NCI-H2029 (cell line): ENCODE data around the gene HBG1.
"Not testable (repeated sequence)": the region's sequence is repeated elsewhere in the genome, so short reads cannot be mapped to it uniquely, and the experiment has no call there.

Source experiments
- DNase-seq: peaks from one replicate; lab custom pipeline; 2025; lab: John Stamatoyannopoulos, UW

The HBG1 gene

DNA sequence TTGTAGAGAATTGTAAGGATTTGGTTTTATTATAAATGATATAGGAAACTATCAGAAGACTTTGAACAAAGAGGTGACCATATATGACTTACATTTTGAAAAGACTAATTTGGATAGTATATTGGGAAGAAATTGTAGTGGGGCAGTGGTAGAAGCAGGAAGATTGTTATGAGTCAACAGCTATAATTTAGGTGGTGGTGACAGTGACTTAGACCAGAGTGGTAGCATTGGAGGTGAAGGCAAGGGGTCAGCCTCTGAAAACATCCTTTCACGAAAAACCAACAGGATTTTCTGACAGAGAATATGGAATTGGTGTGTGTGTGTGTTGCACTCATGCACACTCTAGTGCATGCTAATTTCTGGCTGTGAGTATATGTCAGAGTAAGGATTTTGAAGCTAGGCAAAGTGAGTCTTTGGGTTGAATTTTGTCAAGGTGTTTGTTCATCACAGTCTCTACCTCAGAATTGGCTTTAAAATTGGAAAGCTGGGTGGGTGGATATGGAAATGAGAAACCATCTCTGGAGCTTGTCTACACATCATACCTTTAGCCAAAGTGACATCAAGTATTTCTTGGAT lies 28.2 kb upstream of the HBG1 start:
- DNase-seq, result no peak

DNA sequence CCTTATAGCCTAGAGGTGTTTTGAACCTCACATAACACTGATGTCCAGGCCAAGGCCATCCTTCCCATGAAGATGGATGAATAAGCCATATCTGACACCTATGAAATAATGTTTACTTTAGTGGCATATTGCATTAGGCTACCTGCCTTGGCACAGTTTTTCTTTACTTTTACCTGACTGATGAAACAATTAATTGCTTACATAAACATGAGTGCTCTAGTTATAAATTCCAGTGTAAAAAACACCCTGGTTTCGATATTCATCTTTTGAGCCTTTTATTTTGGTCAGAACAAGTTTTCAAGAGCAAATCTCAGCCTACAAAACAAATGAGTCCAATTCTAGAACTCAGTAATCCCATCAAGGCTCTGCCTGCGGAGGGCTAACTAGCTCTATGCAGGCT lies 27.0 kb upstream of the HBG1 start:
- DNase-seq, result no peak

DNA sequence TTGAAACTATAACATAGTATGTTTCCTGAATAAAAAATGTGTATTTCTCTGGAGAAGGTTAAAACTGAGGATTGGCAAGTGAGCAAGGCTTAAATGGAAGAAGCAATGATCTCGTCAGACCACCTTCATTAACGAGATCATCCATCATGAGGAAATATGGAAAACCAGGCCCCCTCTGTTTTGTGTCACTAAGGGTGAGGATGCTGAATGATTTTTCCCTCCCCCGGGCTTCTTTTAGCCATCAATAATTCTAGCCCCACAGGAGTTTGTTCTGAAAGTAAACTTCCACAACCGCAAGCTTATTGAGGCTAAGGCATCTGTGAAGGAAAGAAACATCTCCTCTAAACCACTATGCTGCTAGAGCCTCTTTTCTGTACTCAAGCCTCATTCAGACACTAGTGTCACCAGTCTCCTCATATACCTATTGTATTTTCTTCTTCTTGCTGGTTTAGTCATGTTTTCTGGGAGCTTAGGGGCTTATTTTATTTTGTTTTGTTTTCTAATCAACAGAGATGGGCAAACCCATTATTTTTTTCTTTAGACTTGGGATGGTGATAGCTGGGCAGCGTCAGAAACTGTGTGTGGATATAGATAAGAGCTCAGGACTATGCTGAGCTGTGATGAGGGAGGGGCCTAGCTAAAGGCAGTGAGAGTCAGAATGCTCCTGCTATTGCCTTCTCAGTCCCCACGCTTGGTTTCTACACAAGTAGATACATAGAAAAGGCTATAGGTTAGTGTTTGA lies 25.9 kb upstream of the HBG1 start:
- no peak for DNase-seq

DNA sequence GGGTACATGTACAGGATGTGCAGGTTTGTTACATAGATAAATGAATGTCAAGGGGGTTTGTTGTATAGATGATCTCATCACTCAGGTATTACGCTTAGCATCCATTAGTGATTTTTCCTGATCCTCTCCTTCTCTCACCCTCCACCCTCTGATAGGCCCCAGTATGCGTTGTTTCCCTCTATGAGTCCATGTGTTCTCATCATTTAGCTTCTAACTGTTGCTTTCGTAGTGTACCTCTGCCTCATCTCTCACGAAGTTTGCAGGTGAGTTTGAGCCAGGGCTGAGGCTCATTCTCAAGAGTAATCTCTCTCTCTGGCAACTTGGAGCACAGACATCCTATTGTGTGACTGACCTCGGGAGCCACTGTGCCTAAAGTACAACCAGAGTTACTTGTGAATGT lies 24.7 kb upstream of the HBG1 start:
- no peak for DNase-seq

DNA sequence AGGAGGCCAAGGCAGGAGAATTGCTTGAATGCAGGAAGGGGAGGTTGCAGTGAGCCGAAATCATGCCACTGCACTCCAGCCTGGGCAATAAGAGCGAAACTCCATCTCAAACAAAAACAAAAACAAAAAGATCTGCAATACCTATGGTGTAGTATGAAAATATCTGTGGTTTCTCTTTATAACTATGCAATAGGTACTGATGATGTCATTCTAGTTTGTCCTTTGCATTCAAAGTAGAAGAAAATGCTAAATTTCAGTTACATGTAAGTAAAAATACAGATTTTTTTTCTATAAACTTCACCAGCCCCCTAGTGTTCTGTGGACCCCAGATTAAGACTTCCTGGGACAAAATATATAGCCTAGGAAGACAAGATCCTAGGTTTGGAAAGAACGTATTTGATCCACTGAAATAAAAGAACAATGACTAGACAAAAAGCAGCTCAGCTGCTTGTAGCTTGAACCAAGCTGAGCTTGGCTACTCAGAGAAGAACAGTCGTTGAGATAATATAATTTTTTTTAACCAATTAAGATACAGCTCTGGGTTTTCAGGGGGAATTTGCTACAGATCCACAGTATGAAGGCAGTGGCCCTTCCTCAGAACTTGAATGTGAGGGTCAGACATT lies 22.8 kb upstream of the HBG1 start:
- no peak for DNase-seq

DNA sequence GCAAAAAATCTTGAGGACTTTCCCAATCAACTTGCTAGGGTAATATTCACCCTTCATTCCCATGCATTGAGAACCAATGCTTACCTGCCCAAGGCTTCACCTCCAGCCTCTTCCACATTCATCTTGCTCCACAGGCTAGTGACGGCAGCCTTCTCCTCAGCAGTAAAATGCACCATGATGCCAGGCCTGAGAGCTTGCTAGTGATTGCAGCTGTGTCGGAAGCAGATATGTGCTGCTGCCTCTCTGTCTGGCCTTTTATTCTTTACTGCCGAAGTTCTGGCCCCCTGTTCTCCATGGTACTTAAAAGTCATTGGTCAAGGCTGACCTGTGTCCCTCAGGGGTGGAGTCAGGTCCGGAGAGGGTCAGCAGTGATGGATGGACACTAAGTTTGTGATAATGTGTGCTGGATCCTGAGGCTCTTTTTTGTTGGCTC lies 20.1 kb upstream of the HBG1 start, which contains the start of gene HBE1:
Gene HBE1, minus strand, starts transcription at position 231 of the 433 bp plus-strand sequence. Its CDS starts 55 bp downstream, at position 176.
- no peak for DNase-seq

DNA sequence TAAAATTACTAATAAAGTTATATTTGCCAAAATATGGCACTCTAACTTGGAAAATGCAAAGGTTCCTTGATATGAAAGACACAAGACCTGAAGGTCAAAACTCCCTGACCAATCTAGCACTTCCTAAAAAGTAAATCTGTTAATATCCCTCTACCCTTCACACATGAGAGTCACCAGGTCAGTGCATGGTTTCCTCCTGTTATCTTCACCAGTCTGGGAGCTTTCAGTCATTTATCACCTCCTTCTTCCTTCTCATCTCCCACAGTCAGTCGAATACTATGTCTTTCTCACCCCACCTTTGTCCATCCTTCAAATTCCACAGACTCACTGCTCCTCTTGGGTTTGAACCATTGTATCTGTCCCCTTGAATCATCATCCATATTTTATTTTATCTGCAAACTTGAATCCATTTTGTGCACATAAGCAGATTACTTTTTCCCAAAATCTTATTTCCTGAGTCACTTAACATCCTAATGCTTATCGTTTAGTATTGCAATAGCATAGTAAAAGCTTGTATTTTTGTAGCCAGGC lies 17.4 kb upstream of the HBG1 start:
- no peak for DNase-seq

DNA sequence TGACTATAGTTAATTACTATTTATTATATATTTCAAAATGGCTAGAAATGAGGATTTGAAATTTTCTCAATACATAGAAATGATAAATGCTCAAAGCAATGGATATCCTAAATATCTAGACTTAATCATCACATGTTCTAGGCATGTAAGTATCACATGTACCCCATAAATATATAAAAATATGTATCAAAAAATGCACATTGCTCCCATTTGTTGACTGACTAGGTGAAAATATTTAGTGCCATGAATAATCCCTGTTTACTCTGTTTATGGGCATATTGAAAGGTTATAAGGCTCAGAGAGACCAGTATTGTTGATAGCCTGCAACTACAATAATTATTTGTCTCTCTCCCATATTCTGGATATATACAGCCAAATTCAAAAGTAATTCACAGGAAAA lies 17.0 kb upstream of the HBG1 start:
- no peak for DNase-seq

DNA sequence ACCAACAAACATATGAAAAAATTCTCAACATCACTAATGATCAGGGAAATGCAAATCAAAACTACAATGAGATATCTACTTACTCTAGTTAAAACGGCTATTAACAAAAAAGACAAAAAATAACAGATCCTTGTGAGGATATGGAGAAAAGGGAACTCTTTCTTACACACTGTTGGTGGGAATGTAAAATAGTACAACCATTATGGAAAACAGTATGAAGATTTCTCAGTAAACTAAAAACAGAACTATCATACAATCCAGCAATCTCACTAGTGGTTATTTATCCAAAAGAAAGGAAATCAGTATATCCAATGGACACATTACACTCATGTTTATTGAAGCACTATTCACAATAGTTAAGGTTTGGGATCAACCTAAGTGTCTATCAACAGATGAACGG lies 16.2 kb upstream of the HBG1 start:
- no peak for DNase-seq

DNA sequence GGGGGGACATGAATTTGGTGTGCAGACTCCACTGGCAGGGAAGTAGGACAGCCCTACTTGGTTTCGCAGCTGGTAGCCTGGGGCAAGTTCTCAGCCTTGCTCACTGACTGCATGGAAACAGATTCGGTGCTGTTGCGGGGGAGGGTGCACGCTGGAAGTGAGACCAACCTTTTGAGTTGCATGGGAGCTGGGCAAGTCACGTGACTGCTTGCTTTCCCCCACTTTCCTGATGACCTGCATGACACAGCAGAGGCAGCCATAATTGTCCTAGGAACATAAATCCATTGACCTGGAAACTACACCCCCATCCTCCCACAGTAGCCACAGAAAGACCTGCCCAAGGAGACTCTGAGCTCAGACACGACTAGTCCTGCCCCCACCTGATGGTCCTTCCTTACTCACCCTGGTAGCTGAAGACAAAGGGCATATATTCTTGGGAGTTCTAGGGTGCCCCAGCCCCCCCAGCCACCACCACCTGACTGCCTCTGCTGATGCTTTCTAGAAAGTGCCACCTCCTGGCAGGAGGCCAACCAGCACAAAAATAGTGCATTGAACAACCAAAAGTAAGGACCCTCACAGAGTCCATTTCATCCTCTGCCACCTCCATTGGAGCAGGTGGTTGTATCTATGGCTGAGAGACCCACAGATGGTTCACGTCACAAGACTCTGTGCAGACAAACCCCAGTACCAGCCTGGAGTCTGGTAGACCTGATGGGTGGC lies 9.0 kb upstream of the HBG1 start:
- no peak for DNase-seq

DNA sequence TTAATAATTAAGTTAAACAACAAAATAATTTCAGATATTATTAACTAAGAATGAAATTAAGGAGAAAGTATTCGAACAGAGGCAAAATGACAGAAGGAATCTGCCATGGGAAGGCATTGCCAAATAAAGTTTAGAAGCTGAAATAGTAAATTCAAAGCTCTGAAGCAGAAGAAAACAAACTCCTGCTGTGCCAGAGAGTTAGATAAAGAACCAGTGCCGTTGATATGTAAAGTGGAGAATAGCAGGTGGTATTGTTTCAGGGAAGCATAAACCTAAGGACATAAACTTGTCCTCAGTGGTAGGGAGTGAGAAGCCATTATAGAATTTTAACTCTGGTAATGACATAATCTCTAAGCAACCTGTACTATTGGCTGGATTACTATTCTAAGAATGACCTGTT lies 7.6 kb upstream of the HBG1 start:
- no peak for DNase-seq

DNA sequence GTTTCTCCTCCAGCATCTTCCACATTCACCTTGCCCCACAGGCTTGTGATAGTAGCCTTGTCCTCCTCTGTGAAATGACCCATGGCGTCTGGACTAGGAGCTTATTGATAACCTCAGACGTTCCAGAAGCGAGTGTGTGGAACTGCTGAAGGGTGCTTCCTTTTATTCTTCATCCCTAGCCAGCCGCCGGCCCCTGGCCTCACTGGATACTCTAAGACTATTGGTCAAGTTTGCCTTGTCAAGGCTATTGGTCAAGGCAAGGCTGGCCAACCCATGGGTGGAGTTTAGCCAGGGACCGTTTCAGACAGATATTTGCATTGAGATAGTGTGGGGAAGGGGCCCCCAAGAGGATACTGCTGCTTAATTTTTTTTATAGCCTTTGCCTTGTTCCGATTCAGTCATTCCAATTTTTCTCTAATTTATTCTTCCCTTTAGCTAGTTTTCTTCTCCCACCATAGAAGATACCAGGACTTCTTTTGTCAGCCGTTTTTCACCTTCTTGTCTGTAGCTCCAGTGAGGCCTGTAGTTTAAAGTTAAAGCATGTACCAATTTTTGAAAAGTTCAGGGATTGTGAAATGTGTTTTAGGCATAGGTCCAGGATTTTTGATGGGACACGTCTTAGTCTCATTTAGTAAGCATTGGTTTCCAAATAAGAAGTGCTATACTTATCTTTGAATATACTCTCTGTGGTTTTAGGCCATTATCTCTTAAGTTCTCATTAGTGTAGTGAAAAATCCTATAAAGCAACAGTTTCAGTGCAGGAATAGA lies 5.2 kb upstream of the HBG1 start, which contains the start of gene HBG2:
Gene HBG2, minus strand, starts transcription at position 136 of the 768 bp plus-strand sequence. Its CDS starts 53 bp downstream, at position 83.
- not testable (repeated sequence) for DNase-seq

DNA sequence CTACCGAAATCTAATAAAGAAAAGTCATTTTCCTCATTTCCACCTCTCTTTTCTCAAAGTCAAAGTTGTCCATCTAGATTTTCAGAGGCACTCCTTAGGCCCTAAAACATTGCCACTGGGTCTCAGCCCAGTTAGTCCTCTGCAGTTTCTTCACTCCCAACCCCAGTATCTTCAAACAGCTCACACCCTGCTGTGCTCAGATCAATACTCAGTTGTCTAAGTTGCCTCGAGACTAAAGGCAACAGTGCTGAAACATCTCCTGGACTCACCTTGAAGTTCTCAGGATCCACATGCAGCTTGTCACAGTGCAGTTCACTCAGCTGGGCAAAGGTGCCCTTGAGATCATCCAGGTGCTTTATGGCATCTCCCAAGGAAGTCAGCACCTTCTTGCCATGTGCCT lies 4.4 kb upstream of the HBG1 start:
- DNase-seq, result not testable (repeated sequence)

DNA sequence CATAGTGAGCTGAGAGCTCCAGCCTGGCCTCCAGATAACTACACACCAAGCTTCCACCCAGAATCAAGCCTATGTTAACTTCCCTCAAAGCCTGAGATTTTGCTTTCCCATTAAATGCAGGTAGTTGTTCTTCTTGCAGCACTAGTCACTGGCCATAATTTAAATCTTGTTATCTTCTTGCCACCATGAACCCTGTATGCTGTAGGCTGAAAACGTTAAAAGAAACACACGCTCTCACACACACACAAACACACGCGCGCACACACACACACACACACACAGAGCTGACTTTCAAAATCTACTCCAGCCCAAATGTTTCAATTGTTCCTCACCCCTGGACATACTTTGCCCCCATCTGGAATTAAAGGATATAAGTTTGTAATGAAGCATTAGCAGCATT lies 3.8 kb upstream of the HBG1 start:
- DNase-seq, result not testable (repeated sequence)

DNA sequence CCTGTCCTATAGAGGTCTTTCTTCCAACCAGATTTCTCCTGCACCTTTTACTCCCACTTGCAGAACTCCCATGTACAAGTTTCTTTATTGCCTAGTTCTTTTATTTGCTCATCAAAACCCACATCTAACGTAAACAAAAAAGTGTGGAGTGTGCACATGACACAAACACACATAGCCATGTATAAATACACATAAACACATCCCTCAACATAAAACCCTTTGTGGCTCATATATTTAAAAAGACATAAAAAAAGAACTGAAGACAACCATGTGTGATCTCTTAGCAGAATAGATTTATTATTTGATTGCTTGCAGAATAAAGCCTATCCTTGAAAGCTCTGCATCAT lies 3.2 kb upstream of the HBG1 start:
- DNase-seq, result no peak

DNA sequence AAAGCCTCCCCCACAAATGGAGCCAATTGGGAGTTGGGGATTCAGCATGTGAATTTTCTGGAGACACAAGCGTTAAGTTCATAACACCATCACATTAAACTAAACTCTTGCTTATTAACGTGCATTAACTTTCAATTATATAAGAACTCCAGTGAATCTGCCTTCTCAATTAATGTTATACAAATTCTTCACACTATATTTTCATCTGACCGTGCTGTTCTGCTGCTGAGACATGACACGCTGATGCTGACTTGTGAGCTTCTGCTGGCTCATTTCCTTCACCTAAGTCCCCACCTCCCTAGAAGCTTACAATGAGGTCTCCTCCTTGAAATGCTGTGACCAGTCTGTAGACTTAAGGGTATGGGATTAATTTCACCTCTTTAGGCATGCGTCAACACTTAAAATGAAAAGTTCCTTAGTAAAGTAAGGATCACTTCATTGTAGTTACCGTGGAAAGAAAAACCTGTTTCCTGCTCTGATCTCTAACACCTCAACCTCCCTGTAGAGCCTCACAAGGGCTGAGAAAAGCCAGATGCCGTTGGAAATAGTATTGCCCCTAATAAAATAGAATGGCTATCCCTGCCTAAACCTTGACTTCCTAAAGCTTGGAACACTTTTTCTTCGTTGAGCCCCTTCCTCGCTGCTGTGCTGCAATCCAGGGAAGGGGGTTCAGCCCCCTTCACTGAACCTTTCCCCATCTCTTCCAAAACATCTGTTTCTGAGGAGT lies 2.7 kb upstream of the HBG1 start:
- DNase-seq, result no peak

DNA sequence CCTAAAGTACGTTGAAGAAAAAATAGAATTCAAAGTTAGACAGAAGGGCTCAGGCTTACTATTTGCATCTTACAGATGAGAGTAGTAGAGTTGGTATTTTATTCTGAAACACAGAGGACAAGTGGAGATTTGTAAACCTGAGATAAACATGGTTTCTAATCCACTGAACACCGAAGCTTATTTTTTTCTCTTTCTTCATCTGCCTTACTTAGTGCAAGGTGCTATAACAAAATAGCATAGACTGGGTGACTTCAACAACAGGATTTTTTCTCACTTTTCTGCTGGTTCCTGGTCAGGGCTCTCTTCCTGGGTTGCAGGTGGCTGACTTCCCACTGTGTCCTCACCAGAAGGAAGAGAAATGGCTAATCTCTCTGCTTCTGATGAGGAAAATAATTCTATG lies 2.1 kb upstream of the HBG1 start:
- no peak for DNase-seq

DNA sequence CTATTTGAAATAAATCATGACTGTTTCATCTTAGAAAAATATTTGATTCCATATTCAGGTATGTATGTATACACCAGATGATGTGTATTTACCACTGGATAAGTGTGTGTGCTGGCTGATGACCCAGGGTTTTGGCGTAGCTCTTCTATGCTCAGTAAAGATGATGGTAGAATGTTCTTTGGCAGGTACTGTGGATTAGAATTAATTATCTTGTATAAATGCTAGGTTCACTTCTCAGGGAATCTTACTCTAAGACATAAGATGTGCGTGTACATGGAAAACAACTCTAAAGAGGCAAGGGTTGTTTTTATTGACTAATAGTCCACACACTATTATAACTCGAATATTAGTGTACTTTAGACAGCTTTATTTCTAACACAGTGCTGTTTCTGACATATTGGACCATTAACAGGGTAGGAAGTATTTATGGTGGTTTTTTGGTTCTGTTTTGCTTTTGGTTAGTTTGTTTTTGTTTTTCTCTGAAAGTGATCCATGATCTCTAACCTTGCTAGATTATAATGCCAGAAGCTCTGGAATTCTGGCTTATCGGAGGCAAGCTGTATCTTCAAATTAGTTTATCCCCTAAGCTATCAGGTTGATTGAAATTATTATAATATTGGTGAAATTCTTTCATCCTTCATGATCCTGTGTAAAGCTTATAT lies 1.0 kb upstream of the HBG1 start:
- DNase-seq, result no peak

DNA sequence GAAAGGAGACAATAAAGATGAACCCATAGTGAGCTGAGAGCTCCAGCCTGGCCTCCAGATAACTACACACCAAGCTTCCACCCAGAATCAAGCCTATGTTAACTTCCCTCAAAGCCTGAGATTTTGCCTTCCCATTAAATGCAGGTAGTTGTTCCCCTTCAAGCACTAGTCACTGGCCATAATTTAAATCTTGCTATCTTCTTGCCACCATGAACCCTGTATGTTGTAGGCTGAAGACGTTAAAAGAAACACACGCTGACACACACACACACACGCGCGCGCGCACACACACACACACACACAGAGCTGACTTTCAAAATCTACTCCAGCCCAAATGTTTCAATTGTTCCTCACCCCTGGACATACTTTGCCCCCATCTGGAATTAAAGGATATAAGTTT lies 1.2 kb downstream of the HBG1 start:
- DNase-seq, result not testable (repeated sequence)

DNA sequence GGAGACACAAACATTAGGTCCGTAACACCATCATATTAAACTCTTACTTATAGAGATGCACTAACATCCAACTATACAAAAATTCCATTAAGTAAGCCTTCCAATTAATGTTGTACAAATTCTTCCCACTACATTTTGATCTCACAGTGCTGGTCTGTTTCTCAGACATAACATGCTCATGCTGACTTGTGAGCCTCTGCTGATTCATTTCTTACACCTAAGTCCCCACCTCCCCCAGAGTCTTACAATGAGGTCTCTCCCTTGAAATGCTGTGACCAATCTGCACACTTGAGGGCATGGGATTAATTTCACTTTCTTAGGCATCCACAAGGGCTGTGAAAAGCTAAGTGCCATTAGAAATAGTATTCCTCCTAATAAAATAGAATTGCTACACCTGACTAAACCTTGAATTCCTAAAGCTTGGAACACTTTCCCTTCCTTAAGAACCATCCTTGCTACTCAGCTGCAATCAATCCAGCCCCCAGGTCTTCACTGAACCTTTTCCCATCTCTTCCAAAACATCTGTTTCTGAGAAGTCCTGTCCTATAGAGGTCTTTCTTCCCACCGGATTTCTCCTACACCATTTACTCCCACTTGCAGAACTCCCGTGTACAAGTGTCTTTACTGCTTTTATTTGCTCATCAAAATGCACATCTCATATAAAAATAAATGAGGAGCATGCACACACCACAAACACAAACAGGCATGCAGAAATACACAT lies 2.0 kb downstream of the HBG1 start:
- no peak for DNase-seq
